IMR-90 (cell line): ENCODE measurements around the gene DIAPH2.

ENCODE experiments used
- BHLHE40 ChIP-seq: fragments of 150-350 bp; IDR thresholded peaks from 2 replicates; pipeline ENCODE4 v1.6.1; 2016; ENCODE audit warnings: mild to moderate bottlenecking, low read depth, low read length
- CEBPB ChIP-seq: IDR thresholded peaks from 2 replicates; pipeline ENCODE4 v1.6.1; 2012; ENCODE audit warnings: low read depth, low read length, improper control_type of control experiment
- CHD1 ChIP-seq: IDR thresholded peaks from 2 replicates; pipeline ENCODE4 v1.6.1; 2012; ENCODE audit warnings: low read depth, low read length, improper control_type of control experiment
- CTCF ChIP-seq: conservative IDR thresholded peaks from 2 replicates; pipeline ENCODE4 v1.5.1; 2012; ENCODE audit warnings: mild to moderate bottlenecking, low read depth, low read length, improper control_type of control experiment
- ELK1 ChIP-seq: fragments of 150-350 bp; IDR thresholded peaks from 2 replicates; pipeline ENCODE4 v1.6.1; 2016; ENCODE audit warnings: low read depth, mild to moderate bottlenecking, low read length, moderate library complexity, borderline replicate concordance
- MAFK ChIP-seq: IDR thresholded peaks from 2 replicates; pipeline ENCODE4 v1.6.1; 2012; ENCODE audit warnings: low read depth, low read length, improper control_type of control experiment
- NFE2L2 ChIP-seq: fragments of 150-350 bp; IDR thresholded peaks from 2 replicates; pipeline ENCODE4 v1.6.1; 2016; ENCODE audit warnings: low read depth, mild to moderate bottlenecking, low read length
- POLR2A ChIP-seq: IDR thresholded peaks from 2 replicates; pipeline ENCODE4 v1.6.1; 2012; ENCODE audit warnings: mild to moderate bottlenecking, low read depth, low read length
- RAD21 ChIP-seq: IDR thresholded peaks from 2 replicates; pipeline ENCODE4 v1.6.1; 2012; ENCODE audit warnings: low read length, improper control_type of control experiment
- SMC3 ChIP-seq: fragments of 150-350 bp; IDR thresholded peaks from 2 replicates; pipeline ENCODE4 v1.6.1; 2016; ENCODE audit warnings: low read depth, mild to moderate bottlenecking, antibody characterized with exemption, low read length, moderate library complexity
- USF2 ChIP-seq: fragments of 150-350 bp; IDR thresholded peaks from 2 replicates; pipeline ENCODE4 v1.6.1; 2017; ENCODE audit warnings: mild to moderate bottlenecking, antibody characterized with exemption, low read length, low read depth

- TF ChIP-seq CTCF (no peak), CEBPB (no peak), SMC3 (no peak), MAFK (no peak), POLR2A (no peak), ELK1 (no peak), BHLHE40 (no peak), RAD21 (no peak), NFE2L2 (no peak), USF2 (no peak), CHD1 (no peak)
These were observed 605.6 kb downstream of the DIAPH2 start for GRCh38 chrX:97290199-97290598.
